ENCODE data around the gene SRD5A1.
A peak's percentile ranks its signal among the peaks of the same experiment; 100 is the strongest.

The SRD5A1 gene

GRCh38 chr5:6715758-6716628 lies 82.8 kb downstream of the SRD5A1 start:
- H3K9me3 ChIP-seq (ENCODE audit: low read length): no peaks in the 10 kb centered on the region
- H3K4me1 ChIP-seq (ENCODE audit: insufficient read depth, low read length): peaks cover 46% of the 10 kb centered on the region
- H3K4me3 ChIP-seq (ENCODE audit: low read depth in 1 of 2, low read length in 2 of 2): peak overlapping the region in 1 of 2 donors; percentile 64
- peak overlapping the region; percentile 25 for H3K9ac ChIP-seq (ENCODE audit: low read length)
- no peaks in the 10 kb centered on the region for H3K36me3 ChIP-seq (ENCODE audit: insufficient read depth, low read length)
- no peak overlapping the region for H3K27ac ChIP-seq (ENCODE audit: low read depth, low read length)
- no peaks in the 10 kb centered on the region for H3K27me3 ChIP-seq (ENCODE audit: control insufficient read depth in 1 of 2, insufficient read depth in 2 of 2, low read length in 2 of 2)

GRCh38 chr5:6716629-6717149 lies 83.4 kb downstream of the SRD5A1 start:
- Histone ChIP-seq H3K27ac (ENCODE audit: low read depth, low read length) (no peak overlapping the region), H3K4me3 (ENCODE audit: low read depth in 1 of 2, low read length in 2 of 2) (peak overlapping the region in 1 of 2 donors; percentile 64), H3K4me1 (ENCODE audit: insufficient read depth, low read length) (peaks cover 53% of the 10 kb centered on the region), H3K36me3 (ENCODE audit: insufficient read depth, low read length) (no peaks in the 10 kb centered on the region), H3K9me3 (ENCODE audit: low read length) (no peaks in the 10 kb centered on the region), H3K27me3 (ENCODE audit: control insufficient read depth in 1 of 2, insufficient read depth in 2 of 2, low read length in 2 of 2) (no peaks in the 10 kb centered on the region), H3K9ac (ENCODE audit: low read length) (no peak overlapping the region)

GRCh38 chr5:6717247-6717646 lies 84.0 kb downstream of the SRD5A1 start:
- Histone ChIP-seq H3K4me3 (ENCODE audit: low read depth in 1 of 2, low read length in 2 of 2) (peak overlapping the region in 1 of 2 donors; percentile 64), H3K27me3 (ENCODE audit: control insufficient read depth in 1 of 2, insufficient read depth in 2 of 2, low read length in 2 of 2) (no peaks in the 10 kb centered on the region), H3K27ac (ENCODE audit: low read depth, low read length) (no peak overlapping the region), H3K36me3 (ENCODE audit: insufficient read depth, low read length) (no peaks in the 10 kb centered on the region), H3K9ac (ENCODE audit: low read length) (no peak overlapping the region), H3K9me3 (ENCODE audit: low read length) (no peaks in the 10 kb centered on the region), H3K4me1 (ENCODE audit: insufficient read depth, low read length) (peaks cover 59% of the 10 kb centered on the region)

- no peaks in the 10 kb centered on the region for H3K9me3 ChIP-seq (ENCODE audit: low read length)
- no peaks in the 10 kb centered on the region for H3K36me3 ChIP-seq (ENCODE audit: insufficient read depth, low read length)
- H3K4me3 ChIP-seq (ENCODE audit: low read depth in 1 of 2, low read length in 2 of 2): no peak overlapping the region
- no peaks in the 10 kb centered on the region for H3K27me3 ChIP-seq (ENCODE audit: control insufficient read depth in 1 of 2, insufficient read depth in 2 of 2, low read length in 2 of 2)
- H3K9ac ChIP-seq (ENCODE audit: low read length): no peak overlapping the region
- H3K4me1 ChIP-seq (ENCODE audit: insufficient read depth, low read length): peaks cover 62% of the 10 kb centered on the region
- no peak overlapping the region for H3K27ac ChIP-seq (ENCODE audit: low read depth, low read length)
These were observed 84.4 kb downstream of the SRD5A1 start for GRCh38 chr5:6717687-6718086.

GRCh38 chr5:6718161-6718681 lies 85.0 kb downstream of the SRD5A1 start:
- peaks cover 66% of the 10 kb centered on the region for H3K4me1 ChIP-seq (ENCODE audit: insufficient read depth, low read length)

GRCh38 chr5:6718718-6719117 lies 85.5 kb downstream of the SRD5A1 start:
- Histone ChIP-seq H3K4me1 (ENCODE audit: insufficient read depth, low read length) (peaks cover 71% of the 10 kb centered on the region), H3K27ac (ENCODE audit: low read depth, low read length) (no peak overlapping the region)

More at GRCh38 chr5:6718161-6718681, 85.0 kb downstream of the SRD5A1 start:
- Histone ChIP-seq H3K9ac (ENCODE audit: low read length) (no peak overlapping the region), H3K27ac (ENCODE audit: low read depth, low read length) (no peak overlapping the region), H3K4me3 (ENCODE audit: low read depth in 1 of 2, low read length in 2 of 2) (no peak overlapping the region), H3K27me3 (ENCODE audit: control insufficient read depth in 1 of 2, insufficient read depth in 2 of 2, low read length in 2 of 2) (no peaks in the 10 kb centered on the region), H3K9me3 (ENCODE audit: low read length) (no peaks in the 10 kb centered on the region), H3K36me3 (ENCODE audit: insufficient read depth, low read length) (no peaks in the 10 kb centered on the region)

DNA sequence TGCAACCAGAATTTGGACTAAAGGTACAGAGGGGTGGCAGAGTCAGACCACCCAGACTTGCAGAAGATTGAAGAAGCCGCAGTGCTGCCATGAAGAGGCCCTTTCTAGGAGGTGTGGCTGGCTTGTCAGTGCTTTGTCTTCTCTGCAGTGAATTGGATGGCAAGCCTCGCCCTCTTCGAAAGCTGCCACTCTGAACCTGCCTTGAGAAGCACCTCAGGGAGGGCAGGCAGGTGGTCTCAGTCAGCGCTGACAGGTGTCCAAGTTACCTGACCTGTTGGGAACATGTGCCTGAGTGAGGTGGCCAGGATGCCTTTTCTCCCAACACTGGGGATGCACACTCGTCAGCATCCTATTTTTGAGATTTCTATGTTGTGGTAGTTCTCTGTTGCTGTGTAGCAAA lies 86.2 kb downstream of the SRD5A1 start:
- no peaks in the 10 kb centered on the region for H3K36me3 ChIP-seq (ENCODE audit: insufficient read depth, low read length)
- no peaks in the 10 kb centered on the region for H3K9me3 ChIP-seq (ENCODE audit: low read length)
- H3K27ac ChIP-seq (ENCODE audit: low read depth, low read length): no peak overlapping the region
- peaks cover 76% of the 10 kb centered on the region for H3K4me1 ChIP-seq (ENCODE audit: insufficient read depth, low read length)
- no peak overlapping the region for H3K9ac ChIP-seq (ENCODE audit: low read length)
- H3K27me3 ChIP-seq (ENCODE audit: control insufficient read depth in 1 of 2, insufficient read depth in 2 of 2, low read length in 2 of 2): no peaks in the 10 kb centered on the region
- H3K4me3 ChIP-seq (ENCODE audit: low read depth in 1 of 2, low read length in 2 of 2): no peak overlapping the region

More at GRCh38 chr5:6718718-6719117, 85.5 kb downstream of the SRD5A1 start:
- Histone ChIP-seq H3K36me3 (ENCODE audit: insufficient read depth, low read length) (no peaks in the 10 kb centered on the region), H3K9me3 (ENCODE audit: low read length) (no peaks in the 10 kb centered on the region), H3K9ac (ENCODE audit: low read length) (no peak overlapping the region), H3K4me3 (ENCODE audit: low read depth in 1 of 2, low read length in 2 of 2) (no peak overlapping the region), H3K27me3 (ENCODE audit: control insufficient read depth in 1 of 2, insufficient read depth in 2 of 2, low read length in 2 of 2) (no peaks in the 10 kb centered on the region)

- Histone ChIP-seq H3K9me3 (ENCODE audit: low read length) (no peaks in the 10 kb centered on the region), H3K27ac (ENCODE audit: low read depth, low read length) (no peak overlapping the region), H3K4me1 (ENCODE audit: insufficient read depth, low read length) (peaks cover 74% of the 10 kb centered on the region)
These were observed 86.8 kb downstream of the SRD5A1 start for GRCh38 chr5:6719896-6720560.

DNA sequence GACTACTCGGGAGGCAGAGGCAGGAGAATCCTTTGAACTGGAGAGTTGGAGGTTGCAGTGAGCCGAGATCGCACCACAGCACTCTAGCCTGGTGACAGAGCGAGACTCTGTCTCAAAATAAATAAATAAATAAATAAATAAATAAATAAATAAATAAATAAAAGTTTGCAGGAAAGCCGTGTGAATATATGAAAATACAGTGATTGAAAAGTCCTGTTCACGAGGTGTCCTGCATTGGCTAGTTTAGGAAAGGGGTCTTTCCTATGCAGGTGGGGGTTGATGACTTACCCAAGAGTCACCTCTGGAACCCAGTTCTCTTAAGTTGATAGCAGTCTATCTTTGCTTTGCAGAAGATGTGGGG lies 87.3 kb downstream of the SRD5A1 start:
- no peak overlapping the region for H3K27ac ChIP-seq (ENCODE audit: low read depth, low read length)
- H3K9me3 ChIP-seq (ENCODE audit: low read length): no peaks in the 10 kb centered on the region
- no peaks in the 10 kb centered on the region for H3K27me3 ChIP-seq (ENCODE audit: control insufficient read depth in 1 of 2, insufficient read depth in 2 of 2, low read length in 2 of 2)
- no peak overlapping the region for H3K4me3 ChIP-seq (ENCODE audit: low read depth in 1 of 2, low read length in 2 of 2)
- H3K36me3 ChIP-seq (ENCODE audit: insufficient read depth, low read length): no peaks in the 10 kb centered on the region
- H3K4me1 ChIP-seq (ENCODE audit: insufficient read depth, low read length): peaks cover 73% of the 10 kb centered on the region
- no peak overlapping the region for H3K9ac ChIP-seq (ENCODE audit: low read length)

More at GRCh38 chr5:6719896-6720560, 86.8 kb downstream of the SRD5A1 start:
- H3K27me3 ChIP-seq (ENCODE audit: control insufficient read depth in 1 of 2, insufficient read depth in 2 of 2, low read length in 2 of 2): no peaks in the 10 kb centered on the region
- H3K9ac ChIP-seq (ENCODE audit: low read length): no peak overlapping the region
- no peaks in the 10 kb centered on the region for H3K36me3 ChIP-seq (ENCODE audit: insufficient read depth, low read length)
- H3K4me3 ChIP-seq (ENCODE audit: low read depth in 1 of 2, low read length in 2 of 2): no peak overlapping the region

- no peak overlapping the region for H3K27ac ChIP-seq (ENCODE audit: low read depth, low read length)
- H3K36me3 ChIP-seq (ENCODE audit: insufficient read depth, low read length): no peaks in the 10 kb centered on the region
- H3K4me1 ChIP-seq (ENCODE audit: insufficient read depth, low read length): peaks cover 71% of the 10 kb centered on the region
- H3K9me3 ChIP-seq (ENCODE audit: low read length): no peaks in the 10 kb centered on the region
- no peaks in the 10 kb centered on the region for H3K27me3 ChIP-seq (ENCODE audit: control insufficient read depth in 1 of 2, insufficient read depth in 2 of 2, low read length in 2 of 2)
- no peak overlapping the region for H3K9ac ChIP-seq (ENCODE audit: low read length)
- peak overlapping the region in 1 of 2 donors; percentile 33 for H3K4me3 ChIP-seq (ENCODE audit: low read depth in 1 of 2, low read length in 2 of 2)
These were observed 88.2 kb downstream of the SRD5A1 start for GRCh38 chr5:6721442-6721841.

- no peak overlapping the region for H3K9ac ChIP-seq (ENCODE audit: low read length)
- peak overlapping the region in 1 of 2 donors; percentile 33 for H3K4me3 ChIP-seq (ENCODE audit: low read depth in 1 of 2, low read length in 2 of 2)
- no peak overlapping the region for H3K27ac ChIP-seq (ENCODE audit: low read depth, low read length)
- no peaks in the 10 kb centered on the region for H3K9me3 ChIP-seq (ENCODE audit: low read length)
- no peaks in the 10 kb centered on the region for H3K36me3 ChIP-seq (ENCODE audit: insufficient read depth, low read length)
- H3K27me3 ChIP-seq (ENCODE audit: control insufficient read depth in 1 of 2, insufficient read depth in 2 of 2, low read length in 2 of 2): no peaks in the 10 kb centered on the region
- peaks cover 71% of the 10 kb centered on the region for H3K4me1 ChIP-seq (ENCODE audit: insufficient read depth, low read length)
These were observed 88.8 kb downstream of the SRD5A1 start for GRCh38 chr5:6722015-6722414.

Measured in muscle layer of colon (tissue), 2 donors.